Mucosa of stomach (tissue), 1 donor: ENCODE data around the gene CEP63.

Experiments used
- H3K27me3 ChIP-seq: one replicate; pipeline ENCODE4 v1.7.0; 2013; ENCODE audit warnings: mild to moderate bottlenecking, low read length; ENCODE audit not compliant: control insufficient read depth, insufficient read depth
- H3K36me3 ChIP-seq: one replicate; pipeline ENCODE4 v1.7.0; 2013; ENCODE audit warnings: low read length; ENCODE audit not compliant: control insufficient read depth, insufficient read depth
- H3K4me1 ChIP-seq: one replicate; pipeline ENCODE4 v1.7.0; 2013; ENCODE audit warnings: mild to moderate bottlenecking, low read length; ENCODE audit not compliant: control insufficient read depth, insufficient read depth
- H3K4me3 ChIP-seq: one replicate; pipeline ENCODE4 v1.7.0; 2013; ENCODE audit warnings: low read length
- H3K9ac ChIP-seq: one replicate; pipeline ENCODE4 v1.7.0; 2013; ENCODE audit warnings: mild to moderate bottlenecking, low read length, moderate library complexity
- H3K9me3 ChIP-seq: one replicate; pipeline ENCODE4 v1.7.0; 2013; ENCODE audit warnings: mild to moderate bottlenecking, low read length, moderate library complexity; ENCODE audit not compliant: control insufficient read depth
- donor health status: Pancreatic carcinoma.

The CEP63 gene

GRCh38 chr3:134485718-134486576, at the start of gene CEP63, which contains the start of gene ANAPC13:
Gene CEP63, plus strand, starts transcription at chr3:134486057. Its CDS starts 9,264 bp downstream, at chr3:134495321.
Gene ANAPC13, minus strand, starts transcription at chr3:134485985. Its CDS starts 3,081 bp downstream, at chr3:134482904.
- Histone ChIP-seq H3K4me3 (peak within 1 kb of the TSS; percentile 85), H3K4me1 (peaks cover 18% of the 10 kb centered on the region), H3K9me3 (no peaks in the 10 kb centered on the region), H3K36me3 (no peaks in the 10 kb centered on the region), H3K27me3 (no peaks in the 10 kb centered on the region), H3K9ac (peak within 1 kb of the TSS; percentile 98)

GRCh38 chr3:134437211-134437752, 48.6 kb upstream of the CEP63 start:
- Histone ChIP-seq H3K9me3 (no peaks in the 10 kb centered on the region), H3K9ac (no peak overlapping the region), H3K4me3 (no peak overlapping the region), H3K4me1 (no peaks in the 10 kb centered on the region), H3K27me3 (no peaks in the 10 kb centered on the region), H3K36me3 (no peaks in the 10 kb centered on the region)

GRCh38 chr3:134441321-134441720, 44.5 kb upstream of the CEP63 start:
- Histone ChIP-seq H3K36me3 (no peaks in the 10 kb centered on the region), H3K4me3 (no peak overlapping the region), H3K9ac (no peak overlapping the region), H3K4me1 (no peaks in the 10 kb centered on the region), H3K9me3 (no peaks in the 10 kb centered on the region), H3K27me3 (no peaks in the 10 kb centered on the region)

GRCh38 chr3:134441821-134442220, 44.0 kb upstream of the CEP63 start:
- Histone ChIP-seq H3K9me3 (no peaks in the 10 kb centered on the region), H3K4me1 (no peaks in the 10 kb centered on the region), H3K27me3 (no peaks in the 10 kb centered on the region), H3K9ac (no peak overlapping the region), H3K4me3 (no peak overlapping the region), H3K36me3 (no peaks in the 10 kb centered on the region)

GRCh38 chr3:134445095-134445494, 40.8 kb upstream of the CEP63 start:
- Histone ChIP-seq H3K27me3 (no peaks in the 10 kb centered on the region), H3K9ac (no peak overlapping the region), H3K4me3 (no peak overlapping the region), H3K4me1 (peaks cover 9% of the 10 kb centered on the region), H3K36me3 (no peaks in the 10 kb centered on the region), H3K9me3 (no peaks in the 10 kb centered on the region)

- peaks cover 9% of the 10 kb centered on the region for H3K4me1 ChIP-seq
- no peak overlapping the region for H3K4me3 ChIP-seq
- H3K9me3 ChIP-seq = no peaks in the 10 kb centered on the region
- H3K27me3 ChIP-seq = no peaks in the 10 kb centered on the region
- H3K9ac ChIP-seq = no peak overlapping the region
- H3K36me3 ChIP-seq = no peaks in the 10 kb centered on the region
These were observed 40.2 kb upstream of the CEP63 start for GRCh38 chr3:134445636-134446035.

GRCh38 chr3:134446800-134447199, 39.1 kb upstream of the CEP63 start:
- Histone ChIP-seq H3K9ac (no peak overlapping the region), H3K9me3 (no peaks in the 10 kb centered on the region), H3K4me1 (peaks cover 9% of the 10 kb centered on the region), H3K4me3 (no peak overlapping the region), H3K36me3 (no peaks in the 10 kb centered on the region), H3K27me3 (no peaks in the 10 kb centered on the region)

GRCh38 chr3:134447351-134447750, 38.5 kb upstream of the CEP63 start:
- Histone ChIP-seq H3K4me1 (peaks cover 9% of the 10 kb centered on the region), H3K36me3 (no peaks in the 10 kb centered on the region), H3K9me3 (no peaks in the 10 kb centered on the region), H3K9ac (no peak overlapping the region), H3K4me3 (no peak overlapping the region), H3K27me3 (no peaks in the 10 kb centered on the region)

- Histone ChIP-seq H3K4me1 (peaks cover 9% of the 10 kb centered on the region), H3K4me3 (no peak overlapping the region), H3K9me3 (no peaks in the 10 kb centered on the region), H3K36me3 (no peaks in the 10 kb centered on the region), H3K9ac (no peak overlapping the region), H3K27me3 (no peaks in the 10 kb centered on the region)
These were observed 37.2 kb upstream of the CEP63 start for GRCh38 chr3:134448664-134449063.

- no peak overlapping the region for H3K9ac ChIP-seq
- peaks cover 9% of the 10 kb centered on the region for H3K4me1 ChIP-seq
- no peaks in the 10 kb centered on the region for H3K36me3 ChIP-seq
- no peaks in the 10 kb centered on the region for H3K9me3 ChIP-seq
- no peak overlapping the region for H3K4me3 ChIP-seq
- H3K27me3 ChIP-seq = no peaks in the 10 kb centered on the region
These were observed 36.6 kb upstream of the CEP63 start for GRCh38 chr3:134449277-134449676.

GRCh38 chr3:134449951-134450350, 35.9 kb upstream of the CEP63 start:
- Histone ChIP-seq H3K9me3 (no peaks in the 10 kb centered on the region), H3K36me3 (no peaks in the 10 kb centered on the region), H3K9ac (no peak overlapping the region), H3K4me3 (no peak overlapping the region), H3K4me1 (peaks cover 9% of the 10 kb centered on the region), H3K27me3 (no peaks in the 10 kb centered on the region)

- Histone ChIP-seq H3K36me3 (no peaks in the 10 kb centered on the region), H3K9ac (no peak overlapping the region), H3K4me1 (no peaks in the 10 kb centered on the region)
These were observed 32.2 kb upstream of the CEP63 start for GRCh38 chr3:134453631-134454030.

More at GRCh38 chr3:134453631-134454030, 32.2 kb upstream of the CEP63 start:
- no peaks in the 10 kb centered on the region for H3K9me3 ChIP-seq
- H3K27me3 ChIP-seq = no peaks in the 10 kb centered on the region
- no peak overlapping the region for H3K4me3 ChIP-seq
